ENCODE measurements around the gene CD101. TPM values are rescaled to one million over a fixed set of nuclear protein-coding genes. Genes with fewer than 3 reads are reported as not detected.

The CD101 gene
- 10 to 100 TPM in 2 of 7 donors, 1 to 10 TPM in 5; 3.7 to 15.9 (median 9.3) TPM for total RNA-seq
- polyA plus RNA-seq, result 1 to 10 TPM; 1.0 to 7.6 (median 1.9) TPM
- long read RNA-seq, donor 1, result 0 reads
- long read RNA-seq, donor 2, result 0 reads

- H3K27me3 ChIP-seq (replicated peaks in 1 of 7), result no peaks in the 10 kb centered on the region
- peaks cover 0 to 57% (median 17%) of the 10 kb centered on the region in 6 donors for H3K4me1 ChIP-seq
- DNase-seq, result no peak
- TF ChIP-seq CTCF (IDR thresholded peaks at IDR 0.05 in 8 of 11, conservative IDR thresholded peaks at IDR 0.05 in 3 of 11), result no peak
- 30 to 50% (median 46%) methylated on average over 3 of the region's 3 CpGs for WGBS, 5 donors
- peak within 1 kb of the TSS in 1 of 8 donors; percentile 23 for H3K4me3 ChIP-seq
- H3K27ac ChIP-seq, result peak within 1 kb of the TSS; percentile 31 to 84 (median 70)
- no peaks in the 10 kb centered on the region for H3K36me3 ChIP-seq
- H3K9me3 ChIP-seq, result no peaks in the 10 kb centered on the region
- intact Hi-C loops (cut with DNase I; ENCODE audit: low total_unique reads), result no loop called here
Measured at GRCh38 chr1:117001254-117001927, at the start of gene CD101. TSS of gene CD101 (plus strand) at chr1:117001760. CDS start at chr1:117001818, 58 bp downstream.

- intact Hi-C loops (cut with DNase I; ENCODE audit: low total_unique reads), result no loop called here
- Histone ChIP-seq H3K27ac (no peak overlapping the region), H3K4me1 (no peaks in the 10 kb centered on the region), H3K9me3 (no peaks in the 10 kb centered on the region), H3K27me3 (replicated peaks in 1 of 7) (no peaks in the 10 kb centered on the region), H3K36me3 (peaks cover 0 to 7% (median 0%) of the 10 kb centered on the region in 6 donors), H3K4me3 (no peak overlapping the region)
- DNase-seq, result no peak
- no peak for TF ChIP-seq POLR2AphosphoS5 (IDR thresholded peaks at IDR 0.05)
- no peak for TF ChIP-seq CTCF (IDR thresholded peaks at IDR 0.05 in 8 of 11, conservative IDR thresholded peaks at IDR 0.05 in 3 of 11)
- TF ChIP-seq POLR2A (IDR thresholded peaks at IDR 0.05), result no peak
- 96 to 98% (median 96%) methylated on average over 2 of the region's 2 CpGs for WGBS, 5 donors
Measured at GRCh38 chr1:116952738-116953275, 48.8 kb upstream of the CD101 start.

- Histone ChIP-seq H3K4me3 (no peak overlapping the region), H3K9me3 (no peaks in the 10 kb centered on the region), H3K36me3 (peaks cover 0 to 2% (median 0%) of the 10 kb centered on the region in 6 donors), H3K27me3 (replicated peaks in 1 of 7) (no peaks in the 10 kb centered on the region), H3K4me1 (no peaks in the 10 kb centered on the region), H3K27ac (no peak overlapping the region)
- TF ChIP-seq CTCF (IDR thresholded peaks at IDR 0.05 in 8 of 11, conservative IDR thresholded peaks at IDR 0.05 in 3 of 11) (no peak), POLR2A (IDR thresholded peaks at IDR 0.05) (no peak), POLR2AphosphoS5 (IDR thresholded peaks at IDR 0.05) (no peak)
- no peak for DNase-seq
- intact Hi-C loops (cut with DNase I; ENCODE audit: low total_unique reads), result no loop called here
- 84 to 93% (median 86%) methylated on average over 3 of the region's 3 CpGs for WGBS, 5 donors
Measured at GRCh38 chr1:116954440-116954839, 47.1 kb upstream of the CD101 start.

GRCh38 chr1:116956378-116956777 lies 45.2 kb upstream of the CD101 start:
- intact Hi-C loops (cut with DNase I; ENCODE audit: low total_unique reads), result no loop called here
- 91 to 97% (median 93%) methylated on average over 7 of the region's 7 CpGs for WGBS, 5 donors
- H3K4me1 ChIP-seq, result no peaks in the 10 kb centered on the region
- H3K9me3 ChIP-seq, result no peaks in the 10 kb centered on the region
- peaks cover 0 to 3% (median 0%) of the 10 kb centered on the region in 6 donors for H3K36me3 ChIP-seq
- H3K27ac ChIP-seq, result no peak overlapping the region
- TF ChIP-seq CTCF (IDR thresholded peaks at IDR 0.05 in 8 of 11, conservative IDR thresholded peaks at IDR 0.05 in 3 of 11), result no peak
- no peaks in the 10 kb centered on the region for H3K27me3 ChIP-seq (replicated peaks in 1 of 7)
- DNase-seq, result no peak
- H3K4me3 ChIP-seq, result no peak overlapping the region

Data from spleen (tissue), 13 donors.